H1 (cell line): ENCODE results near the gene ACCS. TPM values are rescaled to one million over a fixed set of nuclear protein-coding genes. Genes with fewer than 3 reads are reported as not detected.

Experiments
- ASH2L ChIP-seq: fragments of 200-600, 300-600 bp; sonication (generic); IDR thresholded peaks from one replicate; pipeline ENCODE4 v1.7.1; 2017; ENCODE audit warnings: low read length
- BACH1 ChIP-seq: IDR thresholded peaks from 2 replicates; pipeline ENCODE4 v1.6.1; 2012; ENCODE audit warnings: low read length, improper control_type of control experiment
- BRCA1 ChIP-seq: IDR thresholded peaks from 2 replicates; pipeline ENCODE4 v1.6.1; 2012; ENCODE audit warnings: low read depth, low read length, improper control_type of control experiment
- CHD2 ChIP-seq: IDR thresholded peaks from 2 replicates; pipeline ENCODE4 v1.6.1; 2012; ENCODE audit warnings: low read length, improper control_type of control experiment
- CREB1 ChIP-seq: IDR thresholded peaks from 2 replicates; pipeline ENCODE4 v1.6.1; 2012; ENCODE audit warnings: inconsistent platforms
- CTCF ChIP-seq, 3 experiments: IDR thresholded peaks; 1 replicate in 2 of 3; 2 replicates in 1 of 3; pipeline versions ENCODE4 v1.5.1 to v1.6.1; 2011; ENCODE audit warnings: low read length in 3 of 3, mild to moderate bottlenecking in 3 of 3, inconsistent platforms in 2 of 3, low read depth in 1 of 3, moderate library complexity in 1 of 3; ENCODE audit not compliant: insufficient read depth in 1 of 3; ENCODE audit errors: control extremely low read depth in 1 of 3
- EGR1 ChIP-seq: IDR thresholded peaks from 2 replicates; pipeline ENCODE4 v1.6.1; 2011; ENCODE audit warnings: low read depth, low read length, borderline replicate concordance
- KDM1A ChIP-seq: fragments of 200-600, 300-600 bp; sonication (generic); IDR thresholded peaks from 2 replicates; pipeline ENCODE4 v1.7.1; 2016; ENCODE audit warnings: mild to moderate bottlenecking, low read length, borderline replicate concordance
- KDM4A ChIP-seq: IDR thresholded peaks from one replicate; pipeline ENCODE4 v1.7.1; 2012; ENCODE audit warnings: low read depth, mild to moderate bottlenecking, moderate library complexity, low read length, inconsistent platforms; ENCODE audit not compliant: severe bottlenecking
- MAX ChIP-seq: IDR thresholded peaks from 2 replicates; pipeline ENCODE4 v1.6.1; 2012; ENCODE audit warnings: inconsistent platforms
- POLR2AphosphoS5 ChIP-seq: IDR thresholded peaks from 2 replicates; pipeline ENCODE4 v1.6.1; 2011; ENCODE audit warnings: low read depth, low read length
- RAD21 ChIP-seq, 2 experiments: IDR thresholded peaks in 1 of 2; conservative IDR thresholded peaks in 1 of 2; 2 replicates each; pipeline ENCODE4 v1.6.1; 2011; ENCODE audit warnings: low read depth in 2 of 2, low read length in 2 of 2, improper control_type of control experiment in 1 of 2, inconsistent platforms in 1 of 2, mild to moderate bottlenecking in 1 of 2, moderate library complexity in 1 of 2
- RXRA ChIP-seq: IDR thresholded peaks from 2 replicates; pipeline ENCODE4 v1.6.1; 2011; ENCODE audit warnings: low read depth, mild to moderate bottlenecking, low read length, moderate library complexity; ENCODE audit not compliant: insufficient read depth
- SAP30 ChIP-seq: fragments of 300-600 bp; sonication (generic); IDR thresholded peaks from 2 replicates; pipeline ENCODE4 v1.7.1; 2012; ENCODE audit warnings: low read length, moderate library complexity, mild to moderate bottlenecking, inconsistent platforms; ENCODE audit not compliant: insufficient read depth, insufficient replicate concordance
- SP1 ChIP-seq: IDR thresholded peaks from 2 replicates; pipeline ENCODE4 v1.6.1; 2011; ENCODE audit warnings: low read depth, low read length
- SP2 ChIP-seq: IDR thresholded peaks from 2 replicates; pipeline ENCODE4 v1.6.1; 2012; ENCODE audit warnings: mild to moderate bottlenecking, low read length, inconsistent platforms
- TAF1 ChIP-seq: IDR thresholded peaks from 2 replicates; pipeline ENCODE4 v1.6.1; 2011; ENCODE audit warnings: mild to moderate bottlenecking, low read depth, low read length
- TAF7 ChIP-seq: optimal IDR thresholded peaks from 2 replicates; pipeline ENCODE3; 2011; ENCODE audit warnings: low read depth, mild to moderate bottlenecking, inconsistent platforms, low read length, moderate library complexity, borderline replicate concordance
- TCF12 ChIP-seq: IDR thresholded peaks from 2 replicates; pipeline ENCODE4 v1.6.1; 2011; ENCODE audit warnings: low read depth, mild to moderate bottlenecking, low read length
- YY1 ChIP-seq: IDR thresholded peaks from 2 replicates; pipeline ENCODE4 v1.6.1; 2011; ENCODE audit warnings: low read depth, mild to moderate bottlenecking, low read length
- ZNF274 ChIP-seq: IDR thresholded peaks from 2 replicates; pipeline ENCODE4 v1.7.0; 2012; ENCODE audit warnings: low read length, borderline replicate concordance; ENCODE audit errors: extremely low read depth
- polyA plus RNA-seq, 7 experiments: library from polyadenylated mRNA; depleted of rRNA in 3 of 7; stranded (reverse) in 5 of 7; unstranded in 2 of 7; fragments of >200 nt in 5 of 7; fragments of 200-250 nt in 2 of 7; gene quantifications; 1 replicate in 5 of 7; 2 replicates in 1 of 7; 4 replicates in 1 of 7; pipeline versions ENCODE4 v1.2.1 to v1.2.3, GENCODE V29; 2011 to 2013; ENCODE audit warnings: missing spikeins in 2 of 7, mixed read lengths in 2 of 7
- total RNA-seq: library from RNA; stranded (reverse); fragmentation: NEBNext Ultra II Directional; extraction: Animal tissue kit (Norgen Biotek cat#: 25700); gene quantifications from 2 replicates; pipeline ENCODE4 v1.2.1, GENCODE V29; 2021

Gene ACCS
- total and polyA plus RNA-seq, 2 of the 8 experiments (the other 6 are each of a cell fraction or from before 2014, with no cell fraction given) = 6.0 to 8.0 TPM

- peak; percentile 21; the same call in 1 of the 2 replicates for TF ChIP-seq KDM1A
- no peak for TF ChIP-seq ZNF274
- TF ChIP-seq BRCA1 = peak; percentile 78
- 0 out of 2 replicates have a peak, but pooled peaks have one; percentile 18 for TF ChIP-seq SP1
- peak; percentile 61 to 76 (median 74) for TF ChIP-seq CTCF (IDR thresholded peaks at IDR 0.05; ENCODE audit: control extremely low read depth in 1 of 3, insufficient read depth in 1 of 3, low read depth in 1 of 3, low read length in 3 of 3)
- TF ChIP-seq CREB1 = peak; percentile 71
- TF ChIP-seq SAP30 = no peak
- peak; percentile 1 to 23; a peak in 1 of 4 replicates for TF ChIP-seq RAD21 (IDR thresholded peaks at IDR 0.05 in 1 of 2, conservative IDR thresholded peaks at IDR 0.05 in 1 of 2; ENCODE audit: low read depth in 2 of 2, low read length in 2 of 2)
- TF ChIP-seq BACH1 = peak; percentile 46
- TF ChIP-seq YY1 = peak; percentile 33; the same call in 1 of the 2 replicates
- TF ChIP-seq RXRA = no peak
- peak; percentile 74; the same call in 1 of the 2 replicates for TF ChIP-seq TAF1
- TF ChIP-seq KDM4A = peak; percentile 89
- TF ChIP-seq MAX = peak; percentile 86
- peak; percentile 70 for TF ChIP-seq POLR2AphosphoS5
- TF ChIP-seq SP2 = no peak
- TF ChIP-seq TAF7 = peak; percentile 38
- TF ChIP-seq TCF12 = no peak
- TF ChIP-seq ASH2L = peak; percentile 52
- TF ChIP-seq CHD2 = peak; percentile 94
- peak; percentile 74; the same call in 1 of the 2 replicates for TF ChIP-seq EGR1
Measured at GRCh38 chr11:44065841-44066731, at the start of gene ACCS (continued).
